H1 (cell line): ENCODE results near the gene KDM2A. TPM values are rescaled to one million over a fixed set of nuclear protein-coding genes. Genes with fewer than 3 reads are reported as not detected.

ENCODE experiments used
- CTCF ChIA-PET: fragments of 300-600 bp; sonication (Branson Sonifier 250); formaldehyde crosslinking; loops from one replicate; lab custom pipeline; 2021; ENCODE audit not compliant: partially characterized antibody; lab: Charles Lee
- POLR2A ChIA-PET: fragments of 300-600 bp; sonication (Branson Sonifier 250); formaldehyde crosslinking; loops from one replicate; lab custom pipeline; 2021; ENCODE audit warnings: inconsistent platforms; ENCODE audit not compliant: partially characterized antibody; lab: Charles Lee
- DNase-seq, 2 experiments: peaks; one replicate each; pipeline versions ENCODE4 v3.0.0 to v3.0.0-alpha.2; 2010 to 2022; ENCODE audit warnings: low spot score in 2 of 2, low read depth in 1 of 2, mixed read lengths in 1 of 2
- FAIRE-seq: peaks from 2 replicates; lab custom pipeline; 2011; peaks lifted over from hg19 to GRCh38; lab: Jason Lieb, UNC
- H2AFZ ChIP-seq: 2 replicates; pipeline ENCODE4 v1.8.1; 2012; ENCODE audit warnings: low read length, inconsistent platforms
- H2AK5ac ChIP-seq: 2 replicates; pipeline ENCODE4 v1.6.1; 2013; ENCODE audit warnings: low read depth, low read length
- H2BK120ac ChIP-seq: replicated peaks from 2 replicates; pipeline ENCODE3; 2013; ENCODE audit warnings: low read depth, low read length, inconsistent platforms
- H2BK12ac ChIP-seq: 2 replicates; pipeline ENCODE4 v1.6.1; 2013; ENCODE audit warnings: low read depth, low read length
- H2BK15ac ChIP-seq: 2 replicates; pipeline ENCODE4 v1.6.1; 2013; ENCODE audit warnings: low read length
- H2BK20ac ChIP-seq: 2 replicates; pipeline ENCODE4 v1.6.1; 2013; ENCODE audit warnings: low read length
- H2BK5ac ChIP-seq: 2 replicates; pipeline ENCODE4 v1.6.1; 2013; ENCODE audit warnings: low read depth, low read length
- H3K14ac ChIP-seq: 2 replicates; pipeline ENCODE4 v1.6.1; 2013; ENCODE audit warnings: inconsistent platforms; ENCODE audit not compliant: insufficient read length
- H3K18ac ChIP-seq: 2 replicates; pipeline ENCODE4 v1.6.1; 2013; ENCODE audit warnings: low read length; ENCODE audit errors: extremely low read depth
- H3K23ac ChIP-seq: 2 replicates; pipeline ENCODE4 v1.6.1; 2013; ENCODE audit warnings: inconsistent platforms; ENCODE audit not compliant: insufficient read length
- H3K23me2 ChIP-seq: 2 replicates; pipeline ENCODE4 v1.6.1; 2013; ENCODE audit warnings: low read depth, low read length
- H3K27ac ChIP-seq: 2 replicates; pipeline ENCODE4 v1.6.1; 2011; ENCODE audit warnings: low read depth, low read length, inconsistent platforms
- H3K27me3 ChIP-seq, 4 experiments: replicated peaks in 1 of 4; 1 replicate in 1 of 4; 2 replicates in 3 of 4; pipeline versions ENCODE4 v1.6.1 to v1.8.1; 2011 to 2013; ENCODE audit warnings: low read length in 3 of 4, mild to moderate bottlenecking in 3 of 4, inconsistent platforms in 2 of 4, mixed read lengths in 2 of 4, moderate library complexity in 1 of 4; ENCODE audit not compliant: control insufficient read depth in 3 of 4, insufficient read depth in 3 of 4; ENCODE audit errors: extremely low read depth in 1 of 4
- H3K36me3 ChIP-seq, 4 experiments: 2 replicates each; pipeline versions ENCODE4 v1.6.1 to v1.8.1; 2011 to 2013; ENCODE audit warnings: mild to moderate bottlenecking in 4 of 4, low read length in 3 of 4, moderate library complexity in 2 of 4, control low read depth in 1 of 4, inconsistent platforms in 1 of 4; ENCODE audit not compliant: insufficient read depth in 4 of 4, control insufficient read depth in 2 of 4
- H3K4ac ChIP-seq: replicated peaks from 2 replicates; pipeline ENCODE3; 2013; ENCODE audit warnings: low read length, low read depth, mixed read lengths, inconsistent platforms; ENCODE audit not compliant: insufficient read length
- H3K4me1 ChIP-seq, 4 experiments: replicated peaks in 1 of 4; 1 replicate in 1 of 4; 2 replicates in 3 of 4; pipeline versions ENCODE4 v1.6.1 to v1.8.1; 2011 to 2013; ENCODE audit warnings: low read length in 3 of 4, inconsistent platforms in 2 of 4, mixed read lengths in 1 of 4; ENCODE audit not compliant: insufficient read depth in 4 of 4, control insufficient read depth in 3 of 4
- H3K4me2 ChIP-seq, 2 experiments: 2 replicates each; pipeline versions ENCODE4 v1.6.1 to v1.8.1; 2011 to 2013; ENCODE audit warnings: low read depth in 2 of 2, low read length in 2 of 2, control low read depth in 1 of 2, inconsistent platforms in 1 of 2, mild to moderate bottlenecking in 1 of 2; ENCODE audit not compliant: insufficient read depth in 1 of 2
- H3K4me3 ChIP-seq, 4 experiments: fragments of 200-600, 300-600 bp in 1 of 4; sonication (generic), shearing (Covaris generic), sonication (Bioruptor Twin) in 1 of 4; 2 replicates each; pipeline versions ENCODE4 v1.5.1 to v1.8.1; 2011 to 2016; ENCODE audit warnings: low read length in 4 of 4, low read depth in 3 of 4, control low read depth in 2 of 4, inconsistent platforms in 2 of 4, mild to moderate bottlenecking in 2 of 4, mixed read lengths in 1 of 4, moderate library complexity in 1 of 4; ENCODE audit not compliant: insufficient read depth in 2 of 4; ENCODE audit errors: extremely low read depth in 1 of 4
- H3K56ac ChIP-seq: replicated peaks from 2 replicates; pipeline ENCODE3; 2013; ENCODE audit warnings: low read depth, mild to moderate bottlenecking, mixed read lengths, low read length, inconsistent platforms; ENCODE audit not compliant: insufficient read length
- H3K79me1 ChIP-seq: 2 replicates; pipeline ENCODE4 v1.6.1; 2013; ENCODE audit warnings: low read depth, low read length, control low read depth
- H3K79me2 ChIP-seq, 2 experiments: 2 replicates each; pipeline versions ENCODE4 v1.6.1 to v1.8.1; 2012 to 2013; ENCODE audit warnings: low read length in 2 of 2, mild to moderate bottlenecking in 2 of 2, inconsistent platforms in 1 of 2; ENCODE audit not compliant: insufficient read depth in 2 of 2, control insufficient read depth in 1 of 2
- H3K9ac ChIP-seq, 4 experiments: replicated peaks in 1 of 4; 1 replicate in 1 of 4; 2 replicates in 3 of 4; pipeline versions ENCODE4 v1.6.1 to v1.8.1; 2011 to 2013; ENCODE audit warnings: low read depth in 3 of 4, low read length in 3 of 4, control low read depth in 2 of 4, mild to moderate bottlenecking in 2 of 4, moderate library complexity in 2 of 4, inconsistent platforms in 1 of 4; ENCODE audit errors: extremely low read depth in 1 of 4
- H3K9me3 ChIP-seq, 2 experiments: 2 replicates each; pipeline versions ENCODE4 v1.6.1 to v1.8.1; 2012 to 2013; ENCODE audit warnings: mild to moderate bottlenecking in 2 of 2, moderate library complexity in 2 of 2, control low read depth in 1 of 2, inconsistent platforms in 1 of 2, low read depth in 1 of 2, low read length in 1 of 2, mixed read lengths in 1 of 2; ENCODE audit not compliant: insufficient read depth in 2 of 2
- H4K20me1 ChIP-seq, 2 experiments: replicated peaks in 1 of 2; 2 replicates each; pipeline versions ENCODE3 to v1.8.1; 2011 to 2013; ENCODE audit warnings: inconsistent platforms in 2 of 2, low read length in 2 of 2, mild to moderate bottlenecking in 1 of 2; ENCODE audit not compliant: insufficient read depth in 2 of 2, control insufficient read depth in 1 of 2
- H4K5ac ChIP-seq: 2 replicates; pipeline ENCODE4 v1.6.1; 2013; ENCODE audit warnings: low read length, low read depth, mixed read lengths, inconsistent platforms; ENCODE audit not compliant: insufficient read length
- H4K8ac ChIP-seq: 2 replicates; pipeline ENCODE4 v1.8.0; 2013; ENCODE audit warnings: mild to moderate bottlenecking, moderate library complexity, low read length, inconsistent platforms; ENCODE audit not compliant: insufficient read depth; ENCODE audit errors: extremely low read depth
- H4K91ac ChIP-seq: replicated peaks from 2 replicates; pipeline ENCODE3; 2013; ENCODE audit warnings: low read length, mixed read lengths, inconsistent platforms; ENCODE audit not compliant: insufficient read length
- BACH1 ChIP-seq: IDR thresholded peaks from 2 replicates; pipeline ENCODE4 v1.6.1; 2012; ENCODE audit warnings: low read length, improper control_type of control experiment
- HDAC6 ChIP-seq: IDR thresholded peaks from one replicate; pipeline ENCODE4 v1.7.1; 2012; ENCODE audit warnings: low read depth, mild to moderate bottlenecking, inconsistent platforms, low read length, moderate library complexity
- KDM5A ChIP-seq: fragments of 200-600 bp; IDR thresholded peaks from 2 replicates; pipeline ENCODE4 v1.7.1; 2012; ENCODE audit warnings: mild to moderate bottlenecking, low read length, inconsistent platforms, mixed read lengths
- RNF2 ChIP-seq: fragments of 200-900, 300-1000 bp; sonication (generic); IDR thresholded peaks from 2 replicates; pipeline ENCODE4 v1.7.1; 2016; ENCODE audit warnings: borderline replicate concordance, low read depth, mild to moderate bottlenecking, antibody characterized with exemption, low read length; ENCODE audit not compliant: poor library complexity, severe bottlenecking; ENCODE audit errors: missing control alignments
- SP2 ChIP-seq: IDR thresholded peaks from 2 replicates; pipeline ENCODE4 v1.6.1; 2012; ENCODE audit warnings: mild to moderate bottlenecking, low read length, inconsistent platforms
- ZNF274 ChIP-seq: IDR thresholded peaks from 2 replicates; pipeline ENCODE4 v1.7.0; 2012; ENCODE audit warnings: low read length, borderline replicate concordance; ENCODE audit errors: extremely low read depth
- WGBS, 2 experiments: shearing (Covaris generic) in 1 of 2; methylation state at CpG; one replicate each; pipeline versions ENCODE4 v1.1.6 to v1.1.7; 2013 to 2015; ENCODE audit warnings: low lambda C conversion rate in 2 of 2, mixed read lengths in 2 of 2, inconsistent platforms in 1 of 2, low coverage in 1 of 2, missing lambda C conversion rate in 1 of 2; ENCODE audit not compliant: insufficient replicate concordance in 2 of 2, insufficient coverage in 1 of 2, insufficient read length in 1 of 2; ENCODE audit errors: extremely low coverage in 1 of 2, missing lambda C conversion rate in 1 of 2; 5-methylcytosine and 5-hydroxymethylcytosine counted together
- polyA plus RNA-seq, 7 experiments: library from polyadenylated mRNA; depleted of rRNA in 3 of 7; stranded (reverse) in 5 of 7; unstranded in 2 of 7; fragments of >200 nt in 5 of 7; fragments of 200-250 nt in 2 of 7; gene quantifications; 1 replicate in 5 of 7; 2 replicates in 1 of 7; 4 replicates in 1 of 7; pipeline versions ENCODE4 v1.2.1 to v1.2.3, GENCODE V29; 2011 to 2013; ENCODE audit warnings: missing spikeins in 2 of 7, mixed read lengths in 2 of 7
- total RNA-seq: library from RNA; stranded (reverse); fragmentation: NEBNext Ultra II Directional; extraction: Animal tissue kit (Norgen Biotek cat#: 25700); gene quantifications from 2 replicates; pipeline ENCODE4 v1.2.1, GENCODE V29; 2021
- TF ChIP-seq, protein P1 (sequence below): IDR thresholded peaks from 2 replicates; pipeline ENCODE4 v1.6.1; 2012; ENCODE audit warnings: low read length, inconsistent platforms

Gene KDM2A
- total and polyA plus RNA-seq, 2 of the 8 experiments (the other 6 are each of a cell fraction or from before 2014, with no cell fraction given) = 55.4 to 66.2 TPM

DNA sequence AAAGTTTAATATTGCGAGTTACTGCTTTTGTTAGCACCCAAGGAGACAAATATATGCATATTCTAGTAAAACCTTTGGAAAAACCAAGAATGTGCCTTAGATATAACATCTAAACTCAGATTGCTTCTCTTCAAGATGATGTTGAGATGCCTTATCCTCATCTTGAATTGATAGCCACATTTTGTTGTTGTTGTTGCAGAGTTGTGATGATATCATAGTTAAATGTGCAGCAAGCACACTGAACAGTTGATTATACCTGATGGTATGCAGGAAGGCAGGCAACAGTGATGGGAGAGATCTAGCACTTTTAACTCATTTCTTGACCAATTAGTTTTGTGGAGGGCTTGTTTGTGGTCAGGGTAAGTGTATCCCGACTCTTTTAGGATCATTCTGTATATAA is 48.0 kb downstream of the KDM2A start:
- WGBS, 2 experiments = 95% methylated on average over 2 of the region's 2 CpGs; no CpG with 5 or more reads in 1 of the 2 experiments
- H3K18ac ChIP-seq = no peak overlapping the region
- no peak for DNase-seq
- H3K79me2 ChIP-seq = peaks cover 0 to 84% of the 10 kb centered on the region in 2 experiments; a peak in 3 of 4 replicates
- H3K4me2 ChIP-seq = no peak overlapping the region
- no peak overlapping the region for H3K4ac ChIP-seq
- H2BK120ac ChIP-seq = no peak overlapping the region
- FAIRE-seq = no peak
- H3K9me3 ChIP-seq = no peaks in the 10 kb centered on the region
- no peak overlapping the region for H2AK5ac ChIP-seq
- no peak overlapping the region for H2BK15ac ChIP-seq
- H4K8ac ChIP-seq = no peak overlapping the region
- ChIA-PET POLR2A (interaction anchor here (1.3 kb wide), 1 partner anchor 83 kb away, joined by 4 read pairs; no protein-coding TSS in a partner anchor), CTCF (interaction anchor here (0.6 to 4.4 kb wide), 21 partner anchors 10 to 1049 kb away, joined by 3 to 31 read pairs (median 4); no protein-coding TSS in a partner anchor)
- H3K27ac ChIP-seq = no peak overlapping the region
- no peak overlapping the region for H2BK5ac ChIP-seq
- H2AFZ ChIP-seq = no peak overlapping the region
- H3K14ac ChIP-seq = no peak overlapping the region
- no peak overlapping the region for H4K5ac ChIP-seq
- no peaks in the 10 kb centered on the region; a peak in 1 of 8 replicates for H3K36me3 ChIP-seq
- no peak overlapping the region for H4K91ac ChIP-seq
- H3K4me1 ChIP-seq = no peaks in the 10 kb centered on the region
- H3K56ac ChIP-seq = no peak overlapping the region
- H3K9ac ChIP-seq = no peak overlapping the region
- no peaks in the 10 kb centered on the region for H3K23me2 ChIP-seq
- H3K79me1 ChIP-seq = no peaks in the 10 kb centered on the region; the same call in 1 of the 2 replicates
- no peak overlapping the region for H3K4me3 ChIP-seq
- H2BK12ac ChIP-seq = no peak overlapping the region
- TF ChIP-seq HDAC6 = no peak
- TF ChIP-seq KDM5A = no peak
- TF ChIP-seq, protein P1, sequence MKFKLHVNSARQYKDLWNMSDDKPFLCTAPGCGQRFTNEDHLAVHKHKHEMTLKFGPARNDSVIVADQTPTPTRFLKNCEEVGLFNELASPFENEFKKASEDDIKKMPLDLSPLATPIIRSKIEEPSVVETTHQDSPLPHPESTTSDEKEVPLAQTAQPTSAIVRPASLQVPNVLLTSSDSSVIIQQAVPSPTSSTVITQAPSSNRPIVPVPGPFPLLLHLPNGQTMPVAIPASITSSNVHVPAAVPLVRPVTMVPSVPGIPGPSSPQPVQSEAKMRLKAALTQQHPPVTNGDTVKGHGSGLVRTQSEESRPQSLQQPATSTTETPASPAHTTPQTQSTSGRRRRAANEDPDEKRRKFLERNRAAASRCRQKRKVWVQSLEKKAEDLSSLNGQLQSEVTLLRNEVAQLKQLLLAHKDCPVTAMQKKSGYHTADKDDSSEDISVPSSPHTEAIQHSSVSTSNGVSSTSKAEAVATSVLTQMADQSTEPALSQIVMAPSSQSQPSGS = no peak
- TF ChIP-seq RNF2 = no peak
- TF ChIP-seq SP2 = no peak
- TF ChIP-seq ZNF274 = no peak
- TF ChIP-seq BACH1 = no peak
- no peak overlapping the region for H2BK20ac ChIP-seq
- H3K27me3 ChIP-seq = no peaks in the 10 kb centered on the region
- peaks cover 3 to 4% of the 10 kb centered on the region in 2 experiments for H4K20me1 ChIP-seq
- no peak overlapping the region for H3K23ac ChIP-seq
